H1 (cell line): Measurements from ENCODE around the gene STYK1. TPM values are rescaled to one million over a fixed set of nuclear protein-coding genes. Genes with fewer than 3 reads are reported as not detected.

Experiments used
- CTCF ChIA-PET: fragments of 300-600 bp; sonication (Branson Sonifier 250); formaldehyde crosslinking; loops from one replicate; lab custom pipeline; 2021; ENCODE audit not compliant: partially characterized antibody; lab: Charles Lee
- POLR2A ChIA-PET: fragments of 300-600 bp; sonication (Branson Sonifier 250); formaldehyde crosslinking; loops from one replicate; lab custom pipeline; 2021; ENCODE audit warnings: inconsistent platforms; ENCODE audit not compliant: partially characterized antibody; lab: Charles Lee
- DNase-seq, 2 experiments: peaks; one replicate each; pipeline versions ENCODE4 v3.0.0 to v3.0.0-alpha.2; 2010 to 2022; ENCODE audit warnings: low spot score in 2 of 2, low read depth in 1 of 2, mixed read lengths in 1 of 2
- FAIRE-seq: peaks from 2 replicates; lab custom pipeline; 2011; peaks lifted over from hg19 to GRCh38; lab: Jason Lieb, UNC
- H2AFZ ChIP-seq: 2 replicates; pipeline ENCODE4 v1.8.1; 2012; ENCODE audit warnings: low read length, inconsistent platforms
- H2AK5ac ChIP-seq: 2 replicates; pipeline ENCODE4 v1.6.1; 2013; ENCODE audit warnings: low read depth, low read length
- H2BK120ac ChIP-seq: replicated peaks from 2 replicates; pipeline ENCODE3; 2013; ENCODE audit warnings: low read depth, low read length, inconsistent platforms
- H2BK12ac ChIP-seq: 2 replicates; pipeline ENCODE4 v1.6.1; 2013; ENCODE audit warnings: low read depth, low read length
- H2BK15ac ChIP-seq: 2 replicates; pipeline ENCODE4 v1.6.1; 2013; ENCODE audit warnings: low read length
- H2BK20ac ChIP-seq: 2 replicates; pipeline ENCODE4 v1.6.1; 2013; ENCODE audit warnings: low read length
- H2BK5ac ChIP-seq: 2 replicates; pipeline ENCODE4 v1.6.1; 2013; ENCODE audit warnings: low read depth, low read length
- H3K14ac ChIP-seq: 2 replicates; pipeline ENCODE4 v1.6.1; 2013; ENCODE audit warnings: inconsistent platforms; ENCODE audit not compliant: insufficient read length
- H3K18ac ChIP-seq: 2 replicates; pipeline ENCODE4 v1.6.1; 2013; ENCODE audit warnings: low read length; ENCODE audit errors: extremely low read depth
- H3K23ac ChIP-seq: 2 replicates; pipeline ENCODE4 v1.6.1; 2013; ENCODE audit warnings: inconsistent platforms; ENCODE audit not compliant: insufficient read length
- H3K23me2 ChIP-seq: 2 replicates; pipeline ENCODE4 v1.6.1; 2013; ENCODE audit warnings: low read depth, low read length
- H3K27ac ChIP-seq: 2 replicates; pipeline ENCODE4 v1.6.1; 2011; ENCODE audit warnings: low read depth, low read length, inconsistent platforms
- H3K27me3 ChIP-seq, 4 experiments: replicated peaks in 1 of 4; 1 replicate in 1 of 4; 2 replicates in 3 of 4; pipeline versions ENCODE4 v1.6.1 to v1.8.1; 2011 to 2013; ENCODE audit warnings: low read length in 3 of 4, mild to moderate bottlenecking in 3 of 4, inconsistent platforms in 2 of 4, mixed read lengths in 2 of 4, moderate library complexity in 1 of 4; ENCODE audit not compliant: control insufficient read depth in 3 of 4, insufficient read depth in 3 of 4; ENCODE audit errors: extremely low read depth in 1 of 4
- H3K36me3 ChIP-seq, 4 experiments: 2 replicates each; pipeline versions ENCODE4 v1.6.1 to v1.8.1; 2011 to 2013; ENCODE audit warnings: mild to moderate bottlenecking in 4 of 4, low read length in 3 of 4, moderate library complexity in 2 of 4, control low read depth in 1 of 4, inconsistent platforms in 1 of 4; ENCODE audit not compliant: insufficient read depth in 4 of 4, control insufficient read depth in 2 of 4
- H3K4ac ChIP-seq: replicated peaks from 2 replicates; pipeline ENCODE3; 2013; ENCODE audit warnings: low read length, low read depth, mixed read lengths, inconsistent platforms; ENCODE audit not compliant: insufficient read length
- H3K4me1 ChIP-seq, 4 experiments: replicated peaks in 1 of 4; 1 replicate in 1 of 4; 2 replicates in 3 of 4; pipeline versions ENCODE4 v1.6.1 to v1.8.1; 2011 to 2013; ENCODE audit warnings: low read length in 3 of 4, inconsistent platforms in 2 of 4, mixed read lengths in 1 of 4; ENCODE audit not compliant: insufficient read depth in 4 of 4, control insufficient read depth in 3 of 4
- H3K4me2 ChIP-seq, 2 experiments: 2 replicates each; pipeline versions ENCODE4 v1.6.1 to v1.8.1; 2011 to 2013; ENCODE audit warnings: low read depth in 2 of 2, low read length in 2 of 2, control low read depth in 1 of 2, inconsistent platforms in 1 of 2, mild to moderate bottlenecking in 1 of 2; ENCODE audit not compliant: insufficient read depth in 1 of 2
- H3K4me3 ChIP-seq, 4 experiments: fragments of 200-600, 300-600 bp in 1 of 4; sonication (generic), shearing (Covaris generic), sonication (Bioruptor Twin) in 1 of 4; 2 replicates each; pipeline versions ENCODE4 v1.5.1 to v1.8.1; 2011 to 2016; ENCODE audit warnings: low read length in 4 of 4, low read depth in 3 of 4, control low read depth in 2 of 4, inconsistent platforms in 2 of 4, mild to moderate bottlenecking in 2 of 4, mixed read lengths in 1 of 4, moderate library complexity in 1 of 4; ENCODE audit not compliant: insufficient read depth in 2 of 4; ENCODE audit errors: extremely low read depth in 1 of 4
- H3K56ac ChIP-seq: replicated peaks from 2 replicates; pipeline ENCODE3; 2013; ENCODE audit warnings: low read depth, mild to moderate bottlenecking, mixed read lengths, low read length, inconsistent platforms; ENCODE audit not compliant: insufficient read length
- H3K79me1 ChIP-seq: 2 replicates; pipeline ENCODE4 v1.6.1; 2013; ENCODE audit warnings: low read depth, low read length, control low read depth
- H3K79me2 ChIP-seq, 2 experiments: 2 replicates each; pipeline versions ENCODE4 v1.6.1 to v1.8.1; 2012 to 2013; ENCODE audit warnings: low read length in 2 of 2, mild to moderate bottlenecking in 2 of 2, inconsistent platforms in 1 of 2; ENCODE audit not compliant: insufficient read depth in 2 of 2, control insufficient read depth in 1 of 2
- H3K9ac ChIP-seq, 4 experiments: replicated peaks in 1 of 4; 1 replicate in 1 of 4; 2 replicates in 3 of 4; pipeline versions ENCODE4 v1.6.1 to v1.8.1; 2011 to 2013; ENCODE audit warnings: low read depth in 3 of 4, low read length in 3 of 4, control low read depth in 2 of 4, mild to moderate bottlenecking in 2 of 4, moderate library complexity in 2 of 4, inconsistent platforms in 1 of 4; ENCODE audit errors: extremely low read depth in 1 of 4
- H3K9me3 ChIP-seq, 2 experiments: 2 replicates each; pipeline versions ENCODE4 v1.6.1 to v1.8.1; 2012 to 2013; ENCODE audit warnings: mild to moderate bottlenecking in 2 of 2, moderate library complexity in 2 of 2, control low read depth in 1 of 2, inconsistent platforms in 1 of 2, low read depth in 1 of 2, low read length in 1 of 2, mixed read lengths in 1 of 2; ENCODE audit not compliant: insufficient read depth in 2 of 2
- H4K20me1 ChIP-seq, 2 experiments: replicated peaks in 1 of 2; 2 replicates each; pipeline versions ENCODE3 to v1.8.1; 2011 to 2013; ENCODE audit warnings: inconsistent platforms in 2 of 2, low read length in 2 of 2, mild to moderate bottlenecking in 1 of 2; ENCODE audit not compliant: insufficient read depth in 2 of 2, control insufficient read depth in 1 of 2
- H4K5ac ChIP-seq: 2 replicates; pipeline ENCODE4 v1.6.1; 2013; ENCODE audit warnings: low read length, low read depth, mixed read lengths, inconsistent platforms; ENCODE audit not compliant: insufficient read length
- H4K8ac ChIP-seq: 2 replicates; pipeline ENCODE4 v1.8.0; 2013; ENCODE audit warnings: mild to moderate bottlenecking, moderate library complexity, low read length, inconsistent platforms; ENCODE audit not compliant: insufficient read depth; ENCODE audit errors: extremely low read depth
- H4K91ac ChIP-seq: replicated peaks from 2 replicates; pipeline ENCODE3; 2013; ENCODE audit warnings: low read length, mixed read lengths, inconsistent platforms; ENCODE audit not compliant: insufficient read length
- ASH2L ChIP-seq: fragments of 200-600, 300-600 bp; sonication (generic); IDR thresholded peaks from one replicate; pipeline ENCODE4 v1.7.1; 2017; ENCODE audit warnings: low read length
- GTF2F1 ChIP-seq: IDR thresholded peaks from 2 replicates; pipeline ENCODE4 v1.6.1; 2012; ENCODE audit warnings: low read depth, low read length, improper control_type of control experiment, borderline replicate concordance
- JUND ChIP-seq: IDR thresholded peaks from 2 replicates; pipeline ENCODE4 v1.6.1; 2011; ENCODE audit warnings: mild to moderate bottlenecking, improper control_type of control experiment, low read length
- KDM5A ChIP-seq: fragments of 200-600 bp; IDR thresholded peaks from 2 replicates; pipeline ENCODE4 v1.7.1; 2012; ENCODE audit warnings: mild to moderate bottlenecking, low read length, inconsistent platforms, mixed read lengths
- MAX ChIP-seq: IDR thresholded peaks from 2 replicates; pipeline ENCODE4 v1.6.1; 2012; ENCODE audit warnings: inconsistent platforms
- NRF1 ChIP-seq: IDR thresholded peaks from 2 replicates; pipeline ENCODE4 v1.6.1; 2011; ENCODE audit warnings: mild to moderate bottlenecking, low read depth, low read length, improper control_type of control experiment
- TAF7 ChIP-seq: optimal IDR thresholded peaks from 2 replicates; pipeline ENCODE3; 2011; ENCODE audit warnings: low read depth, mild to moderate bottlenecking, inconsistent platforms, low read length, moderate library complexity, borderline replicate concordance
- TBP ChIP-seq: IDR thresholded peaks from 2 replicates; pipeline ENCODE4 v1.6.1; 2011; ENCODE audit warnings: low read depth, low read length, improper control_type of control experiment
- TCF12 ChIP-seq: IDR thresholded peaks from 2 replicates; pipeline ENCODE4 v1.6.1; 2011; ENCODE audit warnings: low read depth, mild to moderate bottlenecking, low read length
- WGBS, 2 experiments: shearing (Covaris generic) in 1 of 2; methylation state at CpG; one replicate each; pipeline versions ENCODE4 v1.1.6 to v1.1.7; 2013 to 2015; ENCODE audit warnings: low lambda C conversion rate in 2 of 2, mixed read lengths in 2 of 2, inconsistent platforms in 1 of 2, low coverage in 1 of 2, missing lambda C conversion rate in 1 of 2; ENCODE audit not compliant: insufficient replicate concordance in 2 of 2, insufficient coverage in 1 of 2, insufficient read length in 1 of 2; ENCODE audit errors: extremely low coverage in 1 of 2, missing lambda C conversion rate in 1 of 2; 5-methylcytosine and 5-hydroxymethylcytosine counted together
- polyA plus RNA-seq, 7 experiments: library from polyadenylated mRNA; depleted of rRNA in 3 of 7; stranded (reverse) in 5 of 7; unstranded in 2 of 7; fragments of >200 nt in 5 of 7; fragments of 200-250 nt in 2 of 7; gene quantifications; 1 replicate in 5 of 7; 2 replicates in 1 of 7; 4 replicates in 1 of 7; pipeline versions ENCODE4 v1.2.1 to v1.2.3, GENCODE V29; 2011 to 2013; ENCODE audit warnings: missing spikeins in 2 of 7, mixed read lengths in 2 of 7
- total RNA-seq: library from RNA; stranded (reverse); fragmentation: NEBNext Ultra II Directional; extraction: Animal tissue kit (Norgen Biotek cat#: 25700); gene quantifications from 2 replicates; pipeline ENCODE4 v1.2.1, GENCODE V29; 2021

Gene STYK1
- total and polyA plus RNA-seq, 2 of the 8 experiments (the other 6 are each of a cell fraction or from before 2014, with no cell fraction given), result 0.38 to 1.1 TPM

DNA sequence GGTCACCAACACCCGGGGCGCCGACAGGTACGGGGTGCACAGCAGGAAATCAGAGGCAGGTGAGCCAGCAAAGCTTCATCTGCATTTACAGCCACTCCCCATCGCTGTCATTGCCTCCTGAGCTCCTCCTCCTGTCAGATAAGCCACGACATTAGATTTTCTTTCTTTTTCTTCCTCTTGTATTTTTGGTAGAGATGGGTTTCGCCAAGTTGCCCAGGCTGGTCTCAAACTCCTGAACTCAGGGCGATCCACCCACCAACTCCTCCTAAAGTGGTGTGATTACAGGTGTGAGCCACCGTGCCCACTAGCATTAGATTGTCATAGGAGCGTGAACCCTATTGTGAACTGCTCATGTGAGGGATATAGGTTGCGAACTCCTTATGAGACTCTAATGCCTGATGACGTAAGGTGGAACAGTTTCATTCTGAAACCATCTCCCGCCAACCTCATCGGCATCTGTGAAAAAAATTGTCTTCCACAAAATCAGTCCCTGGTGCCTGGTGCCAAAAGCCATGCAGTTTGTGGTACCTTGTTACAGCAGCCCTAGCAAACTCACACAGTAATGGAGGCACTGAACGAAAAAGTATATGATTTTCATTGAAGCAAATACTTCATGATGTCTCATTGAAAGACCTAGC, 1.5 kb downstream of the STYK1 start:
- H3K79me2 ChIP-seq, result no peaks in the 10 kb centered on the region
- H3K9me3 ChIP-seq, result no peaks in the 10 kb centered on the region
- DNase-seq, result no peak
- 86% methylated on average over 15 of the region's 15 CpGs; no CpG with 5 or more reads in 1 of the 2 experiments for whole genome bisulfite sequencing, 2 experiments
- H3K56ac ChIP-seq, result no peak overlapping the region
- FAIRE-seq, result no peak
- no peak overlapping the region for H2BK15ac ChIP-seq
- no peaks in the 10 kb centered on the region for H3K79me1 ChIP-seq
- no peak overlapping the region for H3K4me3 ChIP-seq
- no peak overlapping the region for H3K27ac ChIP-seq
- H2BK20ac ChIP-seq, result no peak overlapping the region
- H2BK120ac ChIP-seq, result no peak overlapping the region
- no peak overlapping the region for H2BK12ac ChIP-seq
- no peak overlapping the region for H4K5ac ChIP-seq
- no peak overlapping the region for H3K18ac ChIP-seq
- no peaks in the 10 kb centered on the region for H3K27me3 ChIP-seq
- no peak overlapping the region for H2AK5ac ChIP-seq
- no peak overlapping the region for H2BK5ac ChIP-seq
- ChIA-PET CTCF (interaction anchor here (1.3 kb wide), 1 partner anchor 78 kb away, joined by 4 read pairs; no protein-coding TSS in a partner anchor), POLR2A (no interaction called here)
- H4K8ac ChIP-seq, result no peak overlapping the region
- no peaks in the 10 kb centered on the region for H4K20me1 ChIP-seq
- no peak overlapping the region for H2AFZ ChIP-seq
- TF ChIP-seq TCF12 (no peak), JUND (no peak), MAX (no peak), KDM5A (no peak), ASH2L (no peak), NRF1 (no peak), GTF2F1 (no peak), TBP (no peak), TAF7 (no peak)
- H3K23ac ChIP-seq, result no peak overlapping the region
- H3K14ac ChIP-seq, result no peak overlapping the region
- H3K36me3 ChIP-seq, result no peaks in the 10 kb centered on the region
- H3K4me2 ChIP-seq, result no peak overlapping the region; a peak in 1 of 4 replicates
- H4K91ac ChIP-seq, result no peak overlapping the region
- peaks cover 0 to 2% (median 0%) of the 10 kb centered on the region in 4 experiments; a peak in 1 of 7 replicates for H3K4me1 ChIP-seq
- peaks cover 6% of the 10 kb centered on the region; the same call in 1 of the 2 replicates for H3K23me2 ChIP-seq
- no peak overlapping the region for H3K9ac ChIP-seq
- no peak overlapping the region for H3K4ac ChIP-seq
